Heart left ventricle (tissue), 13 donors: ENCODE results near the gene ASXL3.

Experiments used
- CTCF ChIP-seq, 12 donors: fragments of 200-600 bp; sonication (generic) in 4 of 12; IDR thresholded peaks; one replicate each; pipeline versions ENCODE4 v1.5.0 to v1.8.0; 2018 to 2022; ENCODE audit warnings: antibody characterized with exemption in 12 of 12, mild to moderate bottlenecking in 5 of 12
- POLR2A ChIP-seq, 2 donors: fragments of 450-650 bp; IDR thresholded peaks; one replicate each; pipeline ENCODE4 v1.6.1; 2017; ENCODE audit warnings: antibody characterized with exemption in 2 of 2, mild to moderate bottlenecking in 2 of 2, moderate library complexity in 2 of 2
- donor health status: ischemic (EF 13 %, LVEDD 7.1; RV severe dilation, severe dysfunction).
- donor health status: DM: no; HTN: yes; CAD: no.
- donor health status: DM: no; HTN: no; CAD: no.
- donor health status: ischemic (EF 25% LVEDD 6.9; RV normal size, moderate dysfunction).
- donor health status: ischemic (EF 25% LVEDD 5.7; RV mildly dilated, moderate dysfunction).
- donor health status: ischemic (EF 35%, LVEDD 5.7; RV mildly dilated, moderate dysfunction).
- donor health status: nonischemic (EF 11% LVEDD 7.7; RV severe dilation, severe dysfunction).
- donor health status: DM: yes; HTN: yes; CAD: no.
- donor health status: PGD.
- donor health status: ischemic (EF 29% LVEDD 5.4; RV normal size, mild dysfunction).
- donor health status: nonischemic (EF 23%, LVEDD 6.1; RV moderate dilation, normal function).

GRCh38 chr18:33556846-33557245 lies 21.2 kb upstream of the ASXL3 start:
- TF ChIP-seq CTCF (IDR thresholded peaks at IDR 0.05): no peak
- no peak for TF ChIP-seq POLR2A (IDR thresholded peaks at IDR 0.05)
